H9 (cell line): ENCODE data around the gene DDC. TPM values are rescaled to one million over a fixed set of nuclear protein-coding genes. Genes with fewer than 3 reads are reported as not detected.

Source experiments
- DNase-seq: peaks from one replicate; pipeline ENCODE4 v3.0.0-alpha.2; 2017
- H2AFZ ChIP-seq: one replicate; pipeline ENCODE4 v1.6.1; 2013; ENCODE audit warnings: mild to moderate bottlenecking, low read length, control low read depth, moderate library complexity
- H2AK5ac ChIP-seq: 2 replicates; pipeline ENCODE4 v1.6.1; 2013; ENCODE audit warnings: low read length, control low read depth, mixed read lengths; ENCODE audit not compliant: insufficient read length
- H2BK120ac ChIP-seq: one replicate; pipeline ENCODE4 v1.6.1; 2013; ENCODE audit warnings: low read depth, mild to moderate bottlenecking, low read length, control low read depth, inconsistent platforms; ENCODE audit not compliant: poor library complexity, severe bottlenecking
- H2BK12ac ChIP-seq: 2 replicates; pipeline ENCODE4 v1.6.1; 2013; ENCODE audit warnings: low read length, control low read depth, mixed read lengths, low read depth; ENCODE audit not compliant: insufficient read length
- H2BK15ac ChIP-seq: 2 replicates; pipeline ENCODE4 v1.6.1; 2013; ENCODE audit warnings: low read depth, low read length, control low read depth
- H2BK20ac ChIP-seq: one replicate; pipeline ENCODE4 v1.6.1; 2013; ENCODE audit warnings: low read depth, mild to moderate bottlenecking, low read length, control low read depth, inconsistent platforms; ENCODE audit not compliant: poor library complexity, severe bottlenecking
- H2BK5ac ChIP-seq: 2 replicates; pipeline ENCODE4 v1.6.1; 2013; ENCODE audit warnings: low read length, control low read depth, mixed read lengths; ENCODE audit not compliant: insufficient read length
- H3K14ac ChIP-seq: 2 replicates; pipeline ENCODE4 v1.6.1; 2013; ENCODE audit warnings: low read length, control low read depth; ENCODE audit not compliant: insufficient read depth
- H3K18ac ChIP-seq: 2 replicates; pipeline ENCODE4 v1.6.1; 2013; ENCODE audit warnings: low read depth, mild to moderate bottlenecking, mixed read lengths, low read length, control low read depth; ENCODE audit not compliant: insufficient read length
- H3K23ac ChIP-seq: 2 replicates; pipeline ENCODE4 v1.6.1; 2013; ENCODE audit warnings: low read length, control low read depth, mixed read lengths, low read depth; ENCODE audit not compliant: insufficient read length
- H3K23me2 ChIP-seq: 2 replicates; pipeline ENCODE4 v1.6.1; 2013; ENCODE audit warnings: low read depth, mild to moderate bottlenecking, mixed read lengths, low read length, control low read depth; ENCODE audit not compliant: insufficient read length, poor library complexity, severe bottlenecking
- H3K27ac ChIP-seq: 2 replicates; pipeline ENCODE4 v1.5.1; 2013; ENCODE audit warnings: low read length, control low read depth, mixed read lengths, low read depth; ENCODE audit not compliant: insufficient read length
- H3K27me3 ChIP-seq: 2 replicates; pipeline ENCODE4 v1.6.1; 2013; ENCODE audit warnings: low read length, control low read depth, inconsistent platforms; ENCODE audit not compliant: insufficient read depth
- H3K4ac ChIP-seq: 2 replicates; pipeline ENCODE4 v1.6.1; 2013; ENCODE audit warnings: low read depth, mild to moderate bottlenecking, control low read depth, inconsistent platforms, low read length, moderate library complexity
- H3K4me1 ChIP-seq: 2 replicates; pipeline ENCODE4 v1.6.1; 2013; ENCODE audit warnings: low read length, control low read depth, inconsistent platforms; ENCODE audit not compliant: insufficient read depth
- H3K4me2 ChIP-seq: 2 replicates; pipeline ENCODE4 v1.6.1; 2013; ENCODE audit warnings: low read length, control low read depth, mixed read lengths; ENCODE audit not compliant: insufficient read length, insufficient read depth
- H3K56ac ChIP-seq: 2 replicates; pipeline ENCODE4 v1.6.1; 2013; ENCODE audit warnings: low read depth, mild to moderate bottlenecking, mixed read lengths, low read length, control low read depth; ENCODE audit not compliant: insufficient read length
- H3K79me1 ChIP-seq: 2 replicates; pipeline ENCODE4 v1.6.1; 2013; ENCODE audit warnings: low read depth, mild to moderate bottlenecking, moderate library complexity, low read length, control low read depth, inconsistent platforms; ENCODE audit not compliant: insufficient read depth, poor library complexity, severe bottlenecking
- H3K79me2 ChIP-seq: 2 replicates; pipeline ENCODE4 v1.6.1; 2013; ENCODE audit warnings: low read length, control low read depth, inconsistent platforms; ENCODE audit not compliant: insufficient read depth
- H3K9ac ChIP-seq: 2 replicates; pipeline ENCODE4 v1.6.1; 2013; ENCODE audit warnings: low read length, control low read depth, mixed read lengths; ENCODE audit not compliant: insufficient read length; ENCODE audit errors: extremely low read depth
- H3K9me3 ChIP-seq: one replicate; pipeline ENCODE4 v1.6.1; 2013; ENCODE audit warnings: low read depth, low read length, inconsistent platforms; ENCODE audit not compliant: control insufficient read depth
- H3T11ph ChIP-seq: one replicate; pipeline ENCODE4 v1.6.1; 2013; ENCODE audit warnings: mild to moderate bottlenecking, low read length, control low read depth, inconsistent platforms
- H4K20me1 ChIP-seq: one replicate; pipeline ENCODE4 v1.6.1; 2013; ENCODE audit not compliant: control insufficient read depth, insufficient read length, insufficient read depth
- H4K5ac ChIP-seq: 2 replicates; pipeline ENCODE4 v1.6.1; 2013; ENCODE audit warnings: low read depth, mild to moderate bottlenecking, mixed read lengths, low read length, control low read depth; ENCODE audit not compliant: insufficient read length
- H4K8ac ChIP-seq: replicated peaks from 2 replicates; pipeline ENCODE4 v1.6.1; 2013; ENCODE audit warnings: low read length, control low read depth, mixed read lengths, low read depth; ENCODE audit not compliant: insufficient read length
- H4K91ac ChIP-seq: 2 replicates; pipeline ENCODE4 v1.6.1; 2013; ENCODE audit warnings: low read depth, mild to moderate bottlenecking, moderate library complexity, mixed read lengths, low read length, control low read depth; ENCODE audit not compliant: insufficient read length
- H3K27ac Mint-ChIP-seq, 3 experiments: 2 replicates in 2 of 3; 3 replicates in 1 of 3; pipeline ENCODE4 v1.8.0; 2020 to 2021; ENCODE audit warnings: mixed read lengths in 3 of 3, mild to moderate bottlenecking in 1 of 3, moderate library complexity in 1 of 3
- H3K27me3 Mint-ChIP-seq: 2 replicates; pipeline ENCODE4 v1.8.0; 2021; ENCODE audit warnings: low read depth, mild to moderate bottlenecking, moderate library complexity, mixed read lengths
- H3K36me3 Mint-ChIP-seq, 3 experiments: 2 replicates in 2 of 3; 3 replicates in 1 of 3; pipeline ENCODE4 v1.8.0; 2020 to 2021; ENCODE audit warnings: low read depth in 3 of 3, mixed read lengths in 3 of 3; ENCODE audit not compliant: insufficient read depth in 1 of 3
- H3K4me1 Mint-ChIP-seq, 2 experiments: 2 replicates each; pipeline ENCODE4 v1.8.0; 2020; ENCODE audit warnings: mixed read lengths in 2 of 2
- H3K4me3 Mint-ChIP-seq, 2 experiments: 2 replicates in 1 of 2; 3 replicates in 1 of 2; pipeline ENCODE4 v1.8.0; 2020 to 2021; ENCODE audit warnings: mild to moderate bottlenecking in 2 of 2, mixed read lengths in 2 of 2, moderate library complexity in 1 of 2
- H3K9me3 Mint-ChIP-seq, 2 experiments: 2 replicates in 1 of 2; 3 replicates in 1 of 2; pipeline ENCODE4 v1.8.0; 2020; ENCODE audit warnings: mild to moderate bottlenecking in 2 of 2, mixed read lengths in 2 of 2, moderate library complexity in 1 of 2
- CTCF ChIP-seq: fragments of 200-600 bp; sonication (generic); conservative IDR thresholded peaks from 3 replicates; pipeline ENCODE4 v1.8.0; 2021; ENCODE audit warnings: antibody characterized with exemption, mild to moderate bottlenecking
- WGBS: extraction: QIAGEN DNeasy Blood & Tissue Kit; methylation state at CpG from one replicate; pipeline ENCODE4 v1.1.7; 2013; ENCODE audit warnings: missing lambda C conversion rate, low lambda C conversion rate, mixed read lengths; ENCODE audit not compliant: insufficient read length; ENCODE audit errors: extremely low coverage; 5-methylcytosine and 5-hydroxymethylcytosine counted together
- total RNA-seq: library from RNA; stranded (reverse); gene quantifications from 2 replicates; pipeline ENCODE4 v1.2.1, GENCODE V29; 2021

Gene DDC
- total RNA-seq, 1 experiment from 2014 or later = not detected

GRCh38 chr7:50504646-50505546 is 60.3 kb downstream of the DDC start:
- H2AK5ac ChIP-seq = no peak overlapping the region
- H3K18ac ChIP-seq = no peak overlapping the region
- Mint-ChIP-seq H3K36me3 (no peaks in the 10 kb centered on the region), H3K4me1 (peaks cover 6 to 9% of the 10 kb centered on the region in 2 experiments; a peak in 3 of 4 replicates), H3K27ac (no peak overlapping the region), H3K9me3 (peaks cover 0 to 4% of the 10 kb centered on the region in 2 experiments; a peak in 1 of 5 replicates), H3K4me3 (no peak overlapping the region), H3K27me3 (no peaks in the 10 kb centered on the region; the same call in none of the 2 replicates)
- H2BK5ac ChIP-seq = no peak overlapping the region
- H2AFZ ChIP-seq = no peak overlapping the region
- no peaks in the 10 kb centered on the region for H3K9me3 ChIP-seq
- no peaks in the 10 kb centered on the region for H3K79me1 ChIP-seq
- H3K79me2 ChIP-seq = no peaks in the 10 kb centered on the region
- no peak overlapping the region for H3K14ac ChIP-seq
- H2BK15ac ChIP-seq = no peak overlapping the region
- H3K4me1 ChIP-seq = no peaks in the 10 kb centered on the region
- H3K9ac ChIP-seq = no peak overlapping the region
- no peak overlapping the region for H4K8ac ChIP-seq
- no peaks in the 10 kb centered on the region for H3K23me2 ChIP-seq
- H3K56ac ChIP-seq = no peak overlapping the region
- H3K27me3 ChIP-seq = no peaks in the 10 kb centered on the region
- H3T11ph ChIP-seq = no peak overlapping the region
- no peak for TF ChIP-seq CTCF
- no peak overlapping the region for H2BK12ac ChIP-seq
- DNase-seq = no peak
- no peak overlapping the region for H3K4me2 ChIP-seq
- no peak overlapping the region for H4K5ac ChIP-seq
- H4K20me1 ChIP-seq = no peaks in the 10 kb centered on the region
- no peak overlapping the region for H4K91ac ChIP-seq
- H3K23ac ChIP-seq = no peak overlapping the region
- no CpG with 5 or more reads among the region's 12 CpGs for WGBS
- H2BK120ac ChIP-seq = no peak overlapping the region
- H3K27ac ChIP-seq = no peak overlapping the region
- H3K4ac ChIP-seq = no peak overlapping the region
- no peak overlapping the region for H2BK20ac ChIP-seq
